Measurements from ENCODE around the gene ASTL.

The ASTL gene

DNA sequence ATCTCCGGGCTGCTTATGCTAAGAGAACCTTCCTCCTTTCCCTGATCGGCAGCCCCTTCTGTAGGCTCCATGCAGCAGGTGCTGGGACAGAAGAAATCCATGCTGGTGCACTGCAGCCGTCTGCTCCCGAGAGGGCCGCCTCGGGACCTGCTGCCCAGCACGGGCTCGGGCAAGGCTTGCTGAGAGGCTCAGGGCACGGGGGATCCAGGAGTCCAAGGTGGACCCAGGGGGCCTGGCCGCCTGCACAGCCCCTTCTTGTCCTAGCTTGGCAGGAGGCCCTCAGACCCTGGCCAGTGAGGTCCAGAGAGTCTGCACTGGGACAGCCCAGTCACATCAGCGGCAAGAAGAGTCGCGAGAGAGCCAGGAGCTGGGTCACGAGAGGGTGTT is 20.2 kb upstream of the ASTL start:
- no peak for DNase-seq

GRCh38 chr2:96157649-96158553 is 19.6 kb upstream of the ASTL start:
- DNase-seq, result peak; percentile 68 to 76

DNA sequence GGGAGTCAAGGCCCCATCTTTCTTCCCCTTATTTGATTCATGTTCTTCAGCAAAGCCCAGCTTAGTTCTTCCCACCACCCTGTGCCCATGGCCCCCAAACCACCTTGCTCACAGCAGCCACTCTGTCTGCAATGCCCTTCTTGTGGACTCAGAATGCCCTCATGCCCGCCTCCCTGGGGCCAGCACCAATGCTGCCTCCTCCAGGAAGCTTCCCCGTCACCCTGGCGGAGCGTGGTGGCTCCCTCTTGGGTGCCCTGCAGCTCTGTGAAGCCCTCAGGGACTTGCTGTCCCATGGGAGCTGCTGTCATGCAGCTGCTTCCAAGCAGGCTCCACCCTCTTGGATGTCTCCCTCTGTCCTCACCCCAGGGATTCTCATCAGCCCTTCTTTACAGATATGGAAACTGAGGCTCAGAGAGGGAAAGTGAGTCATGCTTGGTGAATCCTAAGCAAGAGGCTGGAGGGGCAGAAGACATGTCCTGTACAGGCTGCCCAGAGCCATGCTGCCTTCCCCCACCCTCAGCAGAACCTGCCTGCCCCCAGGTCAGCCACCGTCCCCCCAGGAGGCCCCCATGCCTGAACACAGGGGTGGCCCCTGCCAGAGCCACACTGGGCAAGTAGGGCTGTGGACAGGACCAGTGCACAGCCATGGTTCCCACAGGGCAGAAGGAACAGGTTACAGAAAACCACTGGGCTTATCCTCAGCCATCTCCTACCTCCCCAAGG is 18.8 kb upstream of the ASTL start:
- peak in 1 of 2 donors; percentile 48 for DNase-seq

DNA sequence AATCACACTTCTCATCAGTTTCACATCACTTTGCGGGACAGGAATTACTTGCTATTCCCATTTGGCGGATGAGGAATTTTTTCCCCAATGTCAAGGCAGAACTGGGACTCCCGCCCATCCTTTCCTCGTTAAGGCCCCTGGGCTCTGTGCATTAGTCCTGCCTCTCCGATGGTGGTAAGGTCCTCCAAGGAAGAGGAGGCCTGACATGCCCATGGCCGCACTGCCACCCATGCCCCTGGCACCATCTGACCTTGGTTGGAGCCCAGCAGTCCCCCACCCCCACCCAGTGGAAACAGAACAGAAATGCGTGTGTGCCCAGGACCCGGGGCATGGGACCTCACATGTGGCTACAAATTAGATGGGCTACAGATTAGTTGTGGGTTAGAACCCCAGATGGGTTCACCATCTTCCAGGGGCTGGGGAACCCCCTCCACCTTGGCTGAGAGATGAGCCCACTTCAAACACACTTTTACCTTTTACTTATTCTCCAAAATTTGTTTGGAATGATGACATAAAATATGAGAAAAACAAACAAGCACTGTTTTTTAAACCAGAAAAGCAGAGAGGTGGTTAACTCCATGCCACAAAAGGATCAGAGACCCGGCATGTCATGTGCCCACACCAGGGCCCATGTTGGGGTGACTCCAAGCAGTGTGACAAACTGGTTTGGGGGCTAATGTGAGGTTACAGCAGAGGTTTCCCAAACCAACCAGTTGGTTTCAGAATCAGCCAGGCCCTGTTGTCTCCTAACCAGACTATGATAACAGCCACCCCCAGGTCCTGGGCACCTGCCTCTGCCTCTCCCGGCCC is 17.9 kb upstream of the ASTL start:
- DNase-seq, result peak in 1 of 2 donors; percentile 42

DNA sequence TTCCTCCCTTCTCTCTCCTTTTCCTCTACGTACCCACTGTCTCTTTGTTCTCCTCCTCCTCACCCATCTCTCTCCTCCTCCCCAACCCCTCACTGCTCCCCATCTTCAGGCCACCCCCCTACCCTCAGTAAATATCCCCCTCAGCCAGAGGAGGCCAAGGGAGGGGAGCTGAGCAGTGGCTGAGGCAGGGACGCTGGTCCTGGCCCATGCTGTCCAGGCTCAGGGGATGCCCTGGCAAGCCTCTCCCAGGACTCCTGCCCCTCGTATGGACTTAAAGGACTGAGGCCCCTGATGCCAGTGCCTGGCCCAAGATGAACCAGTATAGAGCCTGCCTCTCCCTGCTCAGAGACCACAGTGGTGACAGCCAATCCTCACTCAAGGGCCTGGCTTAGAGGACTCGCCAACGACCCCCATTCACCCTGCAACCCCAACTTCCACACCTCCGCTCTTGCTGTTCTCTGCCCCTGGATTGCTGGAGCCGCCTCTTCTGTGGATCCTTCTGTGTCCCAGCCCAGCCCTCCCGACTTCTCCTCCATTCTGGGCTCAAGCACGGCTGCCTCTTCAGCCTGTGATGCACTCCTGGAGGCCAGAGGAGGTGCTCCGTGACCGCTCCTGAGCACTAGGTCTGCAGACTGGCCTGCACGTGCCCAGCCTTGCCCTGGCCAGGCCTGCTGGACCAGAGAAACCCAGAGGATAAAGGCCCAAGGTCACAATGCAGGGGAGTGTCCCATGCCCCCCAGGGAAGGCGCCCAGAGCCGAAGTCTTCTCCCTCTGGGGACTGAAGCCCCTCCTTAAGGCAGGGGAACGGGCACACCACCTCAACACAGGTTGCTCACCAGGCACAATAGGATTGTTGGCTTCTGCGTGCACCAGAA is 16.4 kb upstream of the ASTL start:
- no peak for DNase-seq

- DNase-seq, result no peak
Observed at GRCh38 chr2:96153991-96154431, 15.7 kb upstream of the ASTL start.

GRCh38 chr2:96153291-96153713 is 15.0 kb upstream of the ASTL start:
- DNase-seq, result no peak

DNA sequence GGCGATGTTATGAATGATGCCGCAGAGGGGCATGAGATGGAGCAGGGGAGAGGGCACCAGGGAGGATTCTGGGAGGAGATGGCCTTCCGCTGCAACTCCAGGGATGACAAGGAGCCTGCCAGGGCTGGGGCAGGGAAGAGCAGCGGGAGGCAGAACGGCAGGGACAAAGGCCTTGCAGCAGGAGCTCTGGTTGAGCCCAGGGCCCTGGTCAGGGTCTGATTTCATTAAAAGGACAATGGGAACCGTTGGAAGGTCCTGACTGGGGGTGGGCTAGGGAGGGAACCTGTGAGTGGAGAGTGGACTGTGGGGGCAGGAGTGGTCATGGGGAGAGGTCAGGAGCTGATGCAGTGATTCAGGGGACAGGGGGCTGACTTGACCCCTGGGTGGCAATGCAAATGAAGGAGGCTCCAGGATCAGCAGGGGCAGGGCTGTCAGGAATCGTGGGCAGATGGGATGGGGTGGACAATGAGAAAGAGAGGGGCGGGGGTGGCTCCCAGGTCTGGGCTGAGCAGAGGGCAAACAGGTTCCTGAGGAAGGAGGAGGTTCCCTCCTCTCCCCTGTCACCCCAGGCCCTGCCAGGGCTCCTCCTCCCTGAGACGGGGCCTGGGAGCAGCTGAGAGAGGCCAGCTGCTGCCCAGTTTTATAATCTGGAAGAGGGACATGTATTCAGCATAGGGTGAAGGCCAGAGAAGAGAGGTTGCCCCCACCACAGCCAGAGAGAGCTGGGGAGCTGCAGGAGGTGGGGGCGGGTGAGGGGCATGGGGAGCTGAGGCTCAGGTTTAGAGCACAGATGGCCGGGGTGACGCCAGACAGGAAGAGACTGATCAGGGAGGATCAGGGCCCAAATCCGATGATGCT is 14.2 kb upstream of the ASTL start:
- no peak for DNase-seq

GRCh38 chr2:96151595-96152303 is 13.4 kb upstream of the ASTL start:
- no peak for DNase-seq

DNA sequence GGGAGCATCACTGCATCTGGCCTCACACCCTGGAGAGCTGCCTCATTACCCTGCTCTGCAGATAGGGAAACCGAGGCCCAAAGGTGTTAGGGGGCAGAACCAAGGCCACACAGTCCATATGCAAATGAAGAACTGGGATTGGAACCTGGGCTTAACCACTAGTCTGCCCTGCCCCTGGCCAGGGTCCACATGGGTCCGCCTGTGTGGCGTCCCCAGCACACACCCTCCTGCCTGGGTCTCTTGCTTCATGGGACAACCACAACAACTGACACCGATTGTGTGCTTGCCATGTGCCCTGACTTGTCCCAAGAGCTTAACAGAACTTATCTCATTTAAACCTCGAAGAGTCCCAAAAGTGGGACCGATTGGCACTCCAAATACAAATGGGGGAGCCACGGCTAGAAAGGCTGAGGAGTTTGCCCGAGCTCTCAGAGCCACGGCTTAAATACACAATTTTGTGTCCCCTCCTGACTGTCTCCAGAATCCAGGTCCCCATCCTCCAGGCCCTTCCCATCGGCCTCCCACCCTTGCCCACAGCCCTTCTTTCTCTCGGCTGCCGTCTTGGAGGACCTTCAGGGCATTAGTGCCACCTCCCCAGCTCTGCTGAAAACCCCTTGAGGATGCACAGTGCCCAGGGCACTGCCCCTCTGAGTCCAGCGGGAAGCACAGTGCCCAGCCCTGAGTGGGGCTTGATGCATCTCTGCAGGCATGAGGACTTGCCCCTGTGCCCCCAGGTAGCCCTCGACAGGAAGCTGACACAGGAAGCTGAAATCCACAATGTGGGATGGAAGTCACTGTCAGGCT is 12.7 kb upstream of the ASTL start:
- no peak for DNase-seq

GRCh38 chr2:96150007-96150640 is 11.8 kb upstream of the ASTL start:
- no peak for DNase-seq

DNA sequence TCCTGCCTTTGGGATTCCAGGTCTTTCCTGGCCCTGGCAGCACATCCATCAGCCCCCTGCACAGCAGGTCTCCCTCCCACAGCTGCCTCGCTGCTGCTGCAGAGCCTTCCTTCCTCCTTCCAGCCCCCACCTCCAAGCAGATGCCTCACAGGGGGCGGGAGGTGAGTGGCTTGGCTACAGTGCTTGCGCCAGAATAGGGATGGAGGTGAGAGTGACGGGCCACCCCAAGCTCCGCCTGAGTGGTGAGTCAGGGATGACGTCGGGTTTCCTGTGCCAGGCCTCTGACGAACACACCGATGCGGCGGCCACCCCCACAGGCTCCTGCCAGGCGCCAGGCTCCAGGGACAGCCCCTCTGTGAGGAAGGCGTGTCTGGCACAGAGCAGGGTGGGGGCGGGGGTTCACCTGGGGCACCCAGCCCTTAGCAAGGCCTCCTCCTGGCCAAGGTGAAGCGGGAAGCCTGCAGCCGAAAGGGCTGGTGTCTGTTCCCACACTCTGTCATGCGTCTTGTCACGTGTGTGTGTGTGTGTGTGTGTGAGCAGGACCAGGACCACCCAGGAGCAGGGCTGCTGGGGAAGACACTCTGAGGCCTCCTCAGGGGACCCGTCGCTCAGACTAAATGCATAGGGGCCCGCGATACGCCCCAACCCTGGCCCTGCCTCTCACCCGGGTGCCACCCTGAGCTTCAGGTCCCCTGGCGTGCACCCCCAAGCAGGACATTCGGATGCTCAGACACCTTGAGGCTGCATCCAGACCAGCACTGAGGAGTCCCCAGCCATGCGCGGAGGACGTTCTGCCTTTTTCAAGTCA is 10.3 kb upstream of the ASTL start:
- peak; percentile 97 to 99 for DNase-seq

DNA sequence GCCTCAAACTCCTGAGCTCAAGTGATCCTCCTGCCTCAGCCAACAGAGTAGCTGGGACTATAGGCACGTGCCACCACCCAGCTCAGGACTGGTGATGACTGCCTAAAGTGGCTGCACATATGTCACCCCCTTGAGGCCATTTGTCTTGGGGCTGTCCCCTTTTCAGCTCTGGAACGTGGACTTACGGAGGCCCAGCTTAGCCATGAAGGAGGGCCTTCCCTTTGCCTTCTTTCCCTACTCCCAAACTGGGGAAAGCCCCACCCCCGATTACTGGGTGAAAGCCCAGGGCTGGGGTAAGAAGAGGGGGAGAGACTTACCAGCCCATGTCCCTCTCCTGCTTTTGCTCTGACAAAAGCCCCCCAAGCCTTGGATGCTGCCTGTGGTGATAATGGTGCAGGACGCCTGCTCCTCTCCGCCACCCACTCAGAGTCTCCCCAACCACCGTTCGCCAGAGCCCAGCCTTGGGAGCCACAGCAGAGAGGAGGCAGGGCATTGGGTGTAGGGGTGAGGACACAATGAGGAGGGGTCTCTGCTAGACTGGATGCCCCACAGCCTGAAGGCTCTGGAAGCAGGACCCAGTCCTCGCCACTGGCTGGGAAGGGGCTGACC is 9.4 kb upstream of the ASTL start:
- DNase-seq, result no peak

DNA sequence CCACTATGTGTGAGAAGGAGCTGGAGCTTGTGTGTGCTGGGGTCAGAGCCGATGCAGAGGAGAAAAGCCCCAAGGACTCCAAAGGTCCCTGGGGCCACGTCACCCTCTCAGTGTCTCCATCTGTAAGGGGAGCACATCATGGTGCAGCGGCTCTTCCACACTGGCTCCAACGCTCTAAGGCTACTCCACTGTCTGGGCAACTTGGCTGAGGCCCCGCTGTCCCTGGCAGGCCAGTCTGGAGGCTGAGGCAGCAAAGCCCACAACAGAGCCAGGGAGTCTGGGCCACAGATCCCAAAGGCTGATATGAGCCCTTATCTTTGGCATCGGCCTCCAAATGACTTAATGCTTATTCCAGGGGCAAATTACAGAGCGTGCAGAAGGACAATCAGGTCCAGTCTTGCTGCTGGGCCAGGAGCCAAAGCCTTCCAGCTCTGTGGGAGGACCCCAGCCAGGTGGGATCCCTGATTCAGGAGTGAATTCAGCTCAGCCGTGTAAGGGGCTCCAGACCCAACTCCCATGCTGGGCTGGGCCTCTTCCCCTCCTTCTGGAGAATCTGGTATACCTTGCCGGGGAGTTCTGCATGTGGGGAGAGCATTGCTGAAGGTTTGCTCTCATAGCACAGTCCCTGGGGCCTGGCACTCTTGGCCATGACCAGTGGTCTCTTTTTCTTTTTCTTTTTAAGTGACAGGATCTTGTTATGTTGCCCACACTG is 8.7 kb upstream of the ASTL start:
- DNase-seq, result no peak

- DNase-seq, result peak; percentile 90 to 92
Observed at GRCh38 chr2:96146153-96146880, 8.0 kb upstream of the ASTL start.

DNA sequence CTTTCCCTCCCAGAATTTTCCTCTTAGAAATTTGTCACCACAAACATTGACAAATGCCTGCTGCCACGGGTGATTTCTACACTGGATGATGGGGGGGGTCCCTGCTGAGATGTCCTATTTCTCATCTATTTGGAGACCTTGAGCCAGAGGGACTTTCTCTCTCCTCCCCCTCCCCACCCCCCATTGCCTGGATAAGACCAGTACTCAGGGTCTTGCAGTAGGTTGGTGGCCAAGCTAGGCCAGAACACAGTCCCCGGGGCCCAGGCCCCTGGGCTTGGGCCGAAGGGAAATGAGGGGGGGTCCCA is 7.5 kb upstream of the ASTL start:
- DNase-seq, result no peak
